ENCODE data around the gene DMD.

Gene DMD

GRCh38 chrX:32644476-32645245 is 566.7 kb downstream of the DMD start:
- no peak overlapping the region for H3K4me3 ChIP-seq (ENCODE audit: low read depth, low read length)
- TF ChIP-seq CTCF (IDR thresholded peaks at IDR 0.05; ENCODE audit: borderline replicate concordance, insufficient read depth, low read depth, low read length): no peak

- no peak for TF ChIP-seq CTCF (IDR thresholded peaks at IDR 0.05; ENCODE audit: borderline replicate concordance, insufficient read depth, low read depth, low read length)
- H3K4me3 ChIP-seq (ENCODE audit: low read depth, low read length): no peak overlapping the region
Observed at GRCh38 chrX:32642283-32642682, 569.1 kb downstream of the DMD start.

GRCh38 chrX:32618154-32618553 is 593.2 kb downstream of the DMD start:
- no peak overlapping the region for H3K4me3 ChIP-seq (ENCODE audit: low read depth, low read length)
- no peak for TF ChIP-seq CTCF (IDR thresholded peaks at IDR 0.05; ENCODE audit: borderline replicate concordance, insufficient read depth, low read depth, low read length)

GRCh38 chrX:32614707-32615106 is 596.6 kb downstream of the DMD start:
- TF ChIP-seq CTCF (IDR thresholded peaks at IDR 0.05; ENCODE audit: borderline replicate concordance, insufficient read depth, low read depth, low read length): no peak

GRCh38 chrX:32599156-32599555 is 612.2 kb downstream of the DMD start:
- H3K4me3 ChIP-seq (ENCODE audit: low read depth, low read length): no peak overlapping the region
- no peak for TF ChIP-seq CTCF (IDR thresholded peaks at IDR 0.05; ENCODE audit: borderline replicate concordance, insufficient read depth, low read depth, low read length)

More at GRCh38 chrX:32614707-32615106, 596.6 kb downstream of the DMD start:
- H3K4me3 ChIP-seq (ENCODE audit: low read depth, low read length): no peak overlapping the region

- no peak for TF ChIP-seq CTCF (IDR thresholded peaks at IDR 0.05; ENCODE audit: borderline replicate concordance, insufficient read depth, low read depth, low read length)
- H3K4me3 ChIP-seq (ENCODE audit: low read depth, low read length): no peak overlapping the region
Observed at GRCh38 chrX:32598707-32599106, 612.6 kb downstream of the DMD start.

GRCh38 chrX:32597777-32598176 is 613.6 kb downstream of the DMD start:
- TF ChIP-seq CTCF (IDR thresholded peaks at IDR 0.05; ENCODE audit: borderline replicate concordance, insufficient read depth, low read depth, low read length): no peak
- H3K4me3 ChIP-seq (ENCODE audit: low read depth, low read length): no peak overlapping the region
